HEK293 (cell line): ENCODE results near the gene DBN1.

Experiments used
- ZEB2 ChIP-seq: fragments of 450-650 bp; formaldehyde crosslinking; IDR thresholded peaks from 2 replicates; pipeline ENCODE4 v1.5.1; 2016; ENCODE audit warnings: missing biosample characterization, missing genetic modification characterization
- ZNF140 ChIP-seq: fragments of 450-650 bp; formaldehyde crosslinking; IDR thresholded peaks from 2 replicates; pipeline ENCODE4 v1.5.1; 2016; ENCODE audit warnings: missing biosample characterization, missing genetic modification characterization
- ZNF19 ChIP-seq: fragments of 450-650 bp; formaldehyde crosslinking; IDR thresholded peaks from 2 replicates; pipeline ENCODE4; 2016; ENCODE audit warnings: missing biosample characterization, missing genetic modification characterization, low read depth
- TF ChIP-seq, protein P1 (sequence below): fragments of 450-650 bp; formaldehyde crosslinking; IDR thresholded peaks from 2 replicates; pipeline ENCODE4 v1.5.1; 2016; ENCODE audit warnings: missing biosample characterization, missing genetic modification characterization
- TF ChIP-seq, protein P2 (sequence below): fragments of 450-650 bp; IDR thresholded peaks from 2 replicates; pipeline ENCODE4 v1.5.1; 2018; ENCODE audit warnings: missing biosample characterization, mild to moderate bottlenecking, missing genetic modification characterization
- TF ChIP-seq, protein P3 (sequence below): fragments of 450-650 bp; formaldehyde crosslinking; IDR thresholded peaks from 2 replicates; pipeline ENCODE4 v1.5.1; 2016; ENCODE audit warnings: missing biosample characterization, missing genetic modification characterization, low read depth

DNA sequence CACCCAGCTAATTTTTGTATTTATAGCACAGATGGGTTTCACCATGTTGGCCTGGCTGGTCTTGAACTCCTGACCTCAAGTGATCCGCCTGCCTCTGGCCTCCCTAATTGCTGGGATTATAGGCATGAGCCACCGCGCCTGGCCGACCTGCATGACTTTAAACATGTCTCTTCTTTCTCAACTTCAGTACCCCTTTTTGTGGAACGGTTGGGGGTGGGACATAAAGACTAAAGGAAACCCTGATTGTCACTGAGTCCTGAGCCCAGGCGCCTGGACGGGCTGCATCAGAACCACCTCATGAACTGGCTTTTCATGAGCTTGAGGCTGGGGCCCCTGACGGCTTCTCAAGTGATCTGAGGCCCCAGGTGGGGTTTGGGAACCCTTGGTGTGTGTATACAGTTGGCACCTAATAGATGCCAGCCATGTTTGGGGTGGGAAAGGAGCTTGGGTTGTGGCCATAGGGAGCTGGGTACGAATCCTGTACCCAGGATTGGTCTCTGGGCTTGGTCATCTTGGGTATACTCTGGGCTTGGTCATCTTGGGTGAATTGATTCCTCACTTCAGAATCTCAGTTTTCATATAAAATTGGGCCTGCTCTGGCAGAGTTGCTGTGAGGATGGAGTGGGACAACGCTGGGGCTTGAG lies 44.7 kb downstream of the DBN1 start:
- TF ChIP-seq ZNF19 = no peak
- no peak for TF ChIP-seq ZNF140 (tag by site-specific recombination)
- TF ChIP-seq, protein P1, sequence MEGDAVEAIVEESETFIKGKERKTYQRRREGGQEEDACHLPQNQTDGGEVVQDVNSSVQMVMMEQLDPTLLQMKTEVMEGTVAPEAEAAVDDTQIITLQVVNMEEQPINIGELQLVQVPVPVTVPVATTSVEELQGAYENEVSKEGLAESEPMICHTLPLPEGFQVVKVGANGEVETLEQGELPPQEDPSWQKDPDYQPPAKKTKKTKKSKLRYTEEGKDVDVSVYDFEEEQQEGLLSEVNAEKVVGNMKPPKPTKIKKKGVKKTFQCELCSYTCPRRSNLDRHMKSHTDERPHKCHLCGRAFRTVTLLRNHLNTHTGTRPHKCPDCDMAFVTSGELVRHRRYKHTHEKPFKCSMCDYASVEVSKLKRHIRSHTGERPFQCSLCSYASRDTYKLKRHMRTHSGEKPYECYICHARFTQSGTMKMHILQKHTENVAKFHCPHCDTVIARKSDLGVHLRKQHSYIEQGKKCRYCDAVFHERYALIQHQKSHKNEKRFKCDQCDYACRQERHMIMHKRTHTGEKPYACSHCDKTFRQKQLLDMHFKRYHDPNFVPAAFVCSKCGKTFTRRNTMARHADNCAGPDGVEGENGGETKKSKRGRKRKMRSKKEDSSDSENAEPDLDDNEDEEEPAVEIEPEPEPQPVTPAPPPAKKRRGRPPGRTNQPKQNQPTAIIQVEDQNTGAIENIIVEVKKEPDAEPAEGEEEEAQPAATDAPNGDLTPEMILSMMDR = no peak
- TF ChIP-seq, protein P2, sequence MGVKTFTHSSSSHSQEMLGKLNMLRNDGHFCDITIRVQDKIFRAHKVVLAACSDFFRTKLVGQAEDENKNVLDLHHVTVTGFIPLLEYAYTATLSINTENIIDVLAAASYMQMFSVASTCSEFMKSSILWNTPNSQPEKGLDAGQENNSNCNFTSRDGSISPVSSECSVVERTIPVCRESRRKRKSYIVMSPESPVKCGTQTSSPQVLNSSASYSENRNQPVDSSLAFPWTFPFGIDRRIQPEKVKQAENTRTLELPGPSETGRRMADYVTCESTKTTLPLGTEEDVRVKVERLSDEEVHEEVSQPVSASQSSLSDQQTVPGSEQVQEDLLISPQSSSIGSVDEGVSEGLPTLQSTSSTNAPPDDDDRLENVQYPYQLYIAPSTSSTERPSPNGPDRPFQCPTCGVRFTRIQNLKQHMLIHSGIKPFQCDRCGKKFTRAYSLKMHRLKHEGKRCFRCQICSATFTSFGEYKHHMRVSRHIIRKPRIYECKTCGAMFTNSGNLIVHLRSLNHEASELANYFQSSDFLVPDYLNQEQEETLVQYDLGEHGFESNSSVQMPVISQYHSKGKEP (tag by site-specific recombination) = no peak
- no peak for TF ChIP-seq ZEB2 (tag by site-specific recombination)
- TF ChIP-seq, protein P3, sequence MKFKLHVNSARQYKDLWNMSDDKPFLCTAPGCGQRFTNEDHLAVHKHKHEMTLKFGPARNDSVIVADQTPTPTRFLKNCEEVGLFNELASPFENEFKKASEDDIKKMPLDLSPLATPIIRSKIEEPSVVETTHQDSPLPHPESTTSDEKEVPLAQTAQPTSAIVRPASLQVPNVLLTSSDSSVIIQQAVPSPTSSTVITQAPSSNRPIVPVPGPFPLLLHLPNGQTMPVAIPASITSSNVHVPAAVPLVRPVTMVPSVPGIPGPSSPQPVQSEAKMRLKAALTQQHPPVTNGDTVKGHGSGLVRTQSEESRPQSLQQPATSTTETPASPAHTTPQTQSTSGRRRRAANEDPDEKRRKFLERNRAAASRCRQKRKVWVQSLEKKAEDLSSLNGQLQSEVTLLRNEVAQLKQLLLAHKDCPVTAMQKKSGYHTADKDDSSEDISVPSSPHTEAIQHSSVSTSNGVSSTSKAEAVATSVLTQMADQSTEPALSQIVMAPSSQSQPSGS (tag by site-specific recombination) = no peak
